Muscle of arm (tissue), 12 donors: ENCODE data around the gene CDON. TPM values are rescaled to one million over a fixed set of nuclear protein-coding genes. Genes with fewer than 3 reads are reported as not detected.
"Not testable (repeated sequence)": the region's sequence is repeated elsewhere in the genome, so short reads cannot be mapped to it uniquely, and the experiment has no call there.

Experiments used
- DNase-seq: peaks from one replicate; pipeline ENCODE4 v3.0.0-alpha.2; 2013
- polyA plus RNA-seq, 12 donors: library from polyadenylated mRNA; unstranded; fragments of 120-200 nt; gene quantifications; one replicate each; pipeline ENCODE4 v1.2.1, GENCODE V29; 2013; ENCODE audit not compliant: insufficient read length in 12 of 12

Gene CDON
- polyA plus RNA-seq, 12 donors: 12.4 to 74.0 (median 27.3) TPM; not detected in 1

GRCh38 chr11:125925804-125926203, 136.9 kb downstream of the CDON start:
- DNase-seq: no peak

DNA sequence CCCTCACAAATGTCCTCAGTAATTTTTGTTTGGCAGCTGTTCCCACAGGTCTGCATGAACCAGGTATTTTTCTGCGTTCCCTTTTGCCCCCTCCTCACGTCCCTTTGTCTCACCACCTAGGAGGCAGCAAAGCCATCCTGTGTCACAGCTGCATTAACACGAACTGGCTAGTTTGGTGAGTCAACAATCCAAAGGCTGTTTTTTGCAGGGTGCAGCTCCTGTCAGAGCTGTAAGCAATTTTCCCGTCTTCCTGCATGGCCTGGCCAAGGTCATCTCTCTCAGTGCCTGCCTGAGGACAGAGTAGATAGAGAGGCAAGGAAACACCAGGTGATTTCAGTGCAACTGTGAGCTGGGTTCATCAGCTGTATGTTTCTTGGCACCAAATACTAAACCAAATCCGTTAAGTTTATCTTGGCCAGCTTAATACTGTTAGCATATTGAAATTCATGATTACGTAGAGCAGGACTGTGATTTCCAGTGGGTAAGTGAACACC, 137.4 kb downstream of the CDON start:
- DNase-seq: no peak

- DNase-seq: no peak
Measured at GRCh38 chr11:125924384-125925007, 138.2 kb downstream of the CDON start.

- no peak for DNase-seq
Measured at GRCh38 chr11:125923633-125924032, 139.0 kb downstream of the CDON start.

DNA sequence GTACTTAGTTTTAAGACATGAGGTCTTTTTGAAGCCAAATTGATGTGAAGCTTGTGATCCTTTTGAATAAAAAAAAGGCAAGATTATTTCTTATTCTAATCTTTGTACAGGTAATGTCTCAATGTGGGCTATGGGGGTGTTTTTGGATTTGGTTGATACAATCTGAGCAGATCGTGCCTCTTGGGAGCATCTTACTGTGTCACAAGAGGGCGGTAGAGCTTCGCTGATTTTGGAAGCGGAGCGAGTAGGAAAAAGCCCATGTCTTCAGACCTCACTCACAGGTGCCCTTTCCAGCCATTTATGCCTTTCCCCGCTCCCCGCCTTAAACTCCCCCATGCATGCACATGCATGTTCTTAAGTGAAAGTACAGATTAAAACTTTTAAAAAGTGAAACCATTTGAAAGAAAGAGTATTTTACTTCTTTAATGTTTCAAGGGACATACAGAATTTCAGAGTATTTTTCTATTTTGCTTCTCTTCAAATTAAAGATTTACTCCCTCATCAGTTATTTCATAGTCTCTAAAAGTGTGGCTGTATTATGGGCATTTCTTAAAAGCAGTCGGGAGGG, 139.6 kb downstream of the CDON start:
- peak; percentile 84 for DNase-seq

DNA sequence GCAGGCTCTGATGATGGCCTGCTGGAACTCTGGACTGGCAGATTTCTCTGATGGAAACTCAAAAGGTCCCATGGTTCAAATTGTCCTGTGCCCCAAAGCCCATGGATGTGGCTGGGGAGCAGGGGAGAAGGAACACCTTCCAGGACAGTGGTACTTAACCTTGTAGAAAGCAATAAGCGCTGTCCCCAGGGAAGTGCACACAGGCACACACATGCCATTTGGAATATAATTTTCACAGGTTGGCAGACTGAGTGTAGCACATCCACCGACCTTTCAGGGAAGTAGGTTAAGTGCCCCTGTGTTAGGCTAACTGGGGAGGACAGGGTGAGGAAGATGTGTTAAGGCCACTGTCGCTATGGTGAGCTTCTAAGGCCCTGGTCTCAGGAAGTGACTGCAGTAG, 140.5 kb downstream of the CDON start:
- DNase-seq: no peak

GRCh38 chr11:125921042-125921441, 141.6 kb downstream of the CDON start:
- no peak for DNase-seq

GRCh38 chr11:125918140-125918840, 144.4 kb downstream of the CDON start:
- DNase-seq: no peak

GRCh38 chr11:125916683-125917347, 145.9 kb downstream of the CDON start:
- no peak for DNase-seq

- DNase-seq: not testable (repeated sequence)
Measured at GRCh38 chr11:125914601-125915000, 148.1 kb downstream of the CDON start.

DNA sequence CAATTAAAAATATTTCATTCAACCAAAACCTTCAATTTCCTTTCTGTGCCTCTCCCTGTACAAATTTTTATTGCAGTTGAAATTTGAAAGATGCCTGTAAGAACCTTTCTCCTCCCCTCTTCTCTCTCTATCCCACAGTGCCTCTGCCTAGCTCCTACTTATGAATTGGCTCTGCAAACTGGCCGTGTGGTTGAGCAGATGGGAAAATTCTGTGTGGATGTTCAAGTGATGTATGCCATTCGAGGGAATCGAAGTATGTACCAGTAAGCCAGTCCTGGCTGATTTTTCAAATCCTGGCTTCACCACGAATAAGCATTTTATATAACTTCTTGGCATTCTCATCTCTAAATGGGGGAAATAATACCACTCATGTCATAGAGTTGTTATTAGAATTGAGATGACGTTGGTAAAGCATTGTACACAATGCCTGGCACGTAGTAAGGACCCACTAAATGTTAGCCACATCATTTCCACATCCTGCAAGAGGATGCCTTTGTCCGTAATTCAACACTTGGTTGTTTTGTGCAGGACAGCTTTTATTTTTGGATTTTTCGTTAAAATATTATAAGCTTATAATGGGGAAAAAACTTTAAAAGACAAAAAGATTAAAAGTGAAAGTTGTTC, 152.3 kb downstream of the CDON start:
- DNase-seq: no peak

Other genes starting within 250 kb of the CDON start
- under 1 TPM in 4 of 12 donors, not detected in 8; 0.10 to 0.26 (median 0.12) TPM for gene PATE4, start 229.6 kb downstream of the CDON start, polyA plus RNA-seq
- gene HYLS1, start 175.2 kb downstream of the CDON start, polyA plus RNA-seq: 1 to 10 TPM in 11 of 12 donors, not detected in 1; 4.2 to 7.8 (median 6.5) TPM
- gene PUS3, start 159.7 kb downstream of the CDON start, polyA plus RNA-seq: 10 to 100 TPM in 10 of 12 donors, 1 to 10 TPM in 1, not detected in 1; 9.1 to 15.7 (median 13.0) TPM
- 1 to 10 TPM in 1 of 12 donors, under 1 TPM in 9, not detected in 2; 0.13 to 1.2 (median 0.60) TPM for gene DDX25, start 158.4 kb downstream of the CDON start, polyA plus RNA-seq
- gene VSIG10L2, start 116.8 kb downstream of the CDON start, polyA plus RNA-seq: under 1 TPM in 4 of 12 donors, not detected in 8; 0.04 to 0.59 (median 0.05) TPM
- gene RPUSD4, start 148.8 kb upstream of the CDON start, polyA plus RNA-seq: 10 to 100 TPM in 11 of 12 donors, not detected in 1; 30.1 to 52.2 (median 41.7) TPM
- gene FAM118B, start 148.9 kb upstream of the CDON start, polyA plus RNA-seq: 10 to 100 TPM in 11 of 12 donors, not detected in 1; 18.3 to 27.1 (median 23.1) TPM
- gene SRPRA, start 206.0 kb upstream of the CDON start, polyA plus RNA-seq: 10 to 100 TPM in 11 of 12 donors, not detected in 1; 53.7 to 68.9 (median 64.2) TPM
- gene FOXRED1, start 206.3 kb upstream of the CDON start, polyA plus RNA-seq: 10 to 100 TPM in 11 of 12 donors, not detected in 1; 10.0 to 42.9 (median 25.1) TPM
- 10 to 100 TPM in 2 of 12 donors, 1 to 10 TPM in 9, not detected in 1; 6.9 to 16.5 (median 8.2) TPM for gene TIRAP, start 220.2 kb upstream of the CDON start, polyA plus RNA-seq
- 10 to 100 TPM in 11 of 12 donors, not detected in 1; 12.6 to 21.4 (median 17.9) TPM for gene DCPS, start 241.2 kb upstream of the CDON start, polyA plus RNA-seq